GM21526 (cell line): ENCODE results near the gene TLE5.

Experiments used
- ATAC-seq: cut with Tn5 transposase; IDR thresholded peaks from one replicate; pipeline ENCODE4 v1.9.1; 2021; ENCODE audit warnings: moderate library complexity; ENCODE audit not compliant: unreplicated experiment, low FRiP score

TLE5 gene

GRCh38 chr19:3003046-3003445 lies 59.2 kb downstream of the TLE5 start:
- ATAC-seq, result no peak
